Measurements from ENCODE around the gene ALPK3.

ALPK3 gene

DNA sequence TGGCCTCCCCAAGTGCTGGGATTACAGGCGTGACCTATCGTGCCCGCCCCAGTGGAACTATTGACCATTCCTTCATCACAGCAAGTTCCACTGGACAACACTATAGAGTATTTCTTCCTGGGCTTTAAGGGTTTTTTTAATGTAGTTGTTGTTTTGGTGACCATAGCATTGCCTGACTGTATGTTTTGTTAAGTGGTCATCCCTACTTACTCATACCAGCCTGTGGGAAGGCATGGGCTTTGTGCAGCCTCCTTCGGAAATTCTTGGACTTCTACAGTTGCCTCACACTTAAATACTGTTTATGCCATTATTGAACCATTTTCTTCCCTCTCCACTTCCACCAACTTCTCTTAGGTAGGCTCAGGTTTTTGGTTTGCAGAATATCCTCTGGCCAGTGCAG, 19.9 kb upstream of the ALPK3 start:
- in situ Hi-C loops (cut with HindIII; ENCODE audit: low pct_ligation_motif_present, low pct_unique_long_range_greater_than_20kb, low sequenced_read_pairs): no loop called here
- DNase-seq: no peak

DNA sequence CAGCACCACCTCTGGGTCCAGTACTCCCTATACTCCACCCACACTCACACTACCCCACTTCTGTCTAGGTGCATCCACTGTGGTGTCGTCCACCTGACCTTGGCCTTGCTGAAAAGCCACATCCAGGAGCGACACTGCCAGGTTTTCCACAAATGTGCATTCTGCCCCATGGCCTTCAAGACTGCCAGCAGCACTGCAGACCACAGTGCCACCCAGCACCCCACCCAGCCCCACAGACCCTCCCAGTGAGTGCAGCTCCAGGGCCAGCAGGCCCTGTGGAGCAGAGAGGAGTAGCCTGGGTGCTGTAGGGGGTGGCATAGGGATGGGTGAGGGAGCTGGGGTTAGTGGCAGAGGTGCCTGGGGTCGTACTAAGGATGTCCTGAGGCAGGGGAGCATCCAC, 19.4 kb upstream of the ALPK3 start:
- no peak for DNase-seq
- in situ Hi-C loops (cut with HindIII; ENCODE audit: low pct_ligation_motif_present, low pct_unique_long_range_greater_than_20kb, low sequenced_read_pairs): no loop called here

DNA sequence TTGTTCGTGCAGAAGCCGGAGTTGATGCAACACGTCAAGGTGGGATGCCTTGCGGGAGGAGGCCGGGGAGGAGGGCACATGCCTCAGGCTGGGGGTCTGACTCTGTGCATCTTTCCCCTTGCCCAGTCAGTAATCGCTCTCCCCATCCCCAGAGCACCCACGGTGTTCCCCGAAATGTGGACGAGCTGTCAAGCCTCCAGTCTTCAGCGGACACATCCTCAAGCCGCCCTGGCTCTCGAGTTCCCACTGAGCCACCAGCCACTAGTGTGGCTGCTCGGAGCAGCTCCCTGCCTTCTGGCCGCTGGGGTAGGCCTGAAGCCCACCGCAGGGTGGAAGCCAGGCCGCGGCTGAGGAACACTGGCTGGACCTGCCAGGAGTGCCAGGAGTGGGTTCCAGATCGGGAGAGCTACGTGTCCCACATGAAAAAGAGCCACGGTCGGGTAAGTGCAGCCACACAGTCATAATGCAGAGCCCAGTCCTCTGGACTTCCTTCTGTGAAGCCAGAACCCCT, 18.7 kb upstream of the ALPK3 start:
- in situ Hi-C loops (cut with HindIII; ENCODE audit: low pct_ligation_motif_present, low pct_unique_long_range_greater_than_20kb, low sequenced_read_pairs): no loop called here

DNA sequence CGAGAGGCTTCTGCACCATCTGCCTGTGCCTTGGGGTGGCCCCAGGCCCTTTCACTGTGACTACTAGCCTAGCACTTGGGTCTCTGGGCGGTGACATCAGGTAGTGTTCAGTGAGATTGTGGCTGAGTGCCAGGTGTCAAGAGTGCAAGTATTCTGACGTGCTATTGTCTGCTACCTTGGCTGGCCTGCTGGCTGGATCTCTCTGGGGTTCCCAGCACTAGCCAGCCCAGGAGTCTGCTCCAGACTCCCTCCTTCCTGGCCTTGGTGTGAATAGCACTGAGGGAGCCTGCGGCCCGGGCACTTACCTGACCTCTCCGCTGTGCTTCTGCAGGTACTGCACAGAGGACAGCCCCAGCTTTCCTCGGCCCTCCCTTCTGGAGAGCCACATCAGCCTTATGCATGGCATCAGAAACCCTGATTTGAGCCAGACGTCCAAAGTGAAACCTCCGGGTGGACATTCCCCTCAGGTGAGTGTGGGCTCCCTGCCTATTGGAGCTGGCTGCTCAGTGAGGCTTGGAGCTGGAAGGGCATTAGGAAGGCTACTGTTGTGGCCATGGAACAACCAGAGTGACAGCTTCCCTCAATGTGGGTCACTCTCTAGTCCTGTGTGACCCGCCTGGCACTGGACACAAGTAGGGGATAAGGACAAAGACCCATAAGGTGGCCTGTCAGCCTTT, 17.5 kb upstream of the ALPK3 start:
- no peak for DNase-seq
- in situ Hi-C loops (cut with HindIII; ENCODE audit: low pct_ligation_motif_present, low pct_unique_long_range_greater_than_20kb, low sequenced_read_pairs): no loop called here

More for the DNA sequence above, 18.7 kb upstream of the ALPK3 start:
- no peak for DNase-seq

DNA sequence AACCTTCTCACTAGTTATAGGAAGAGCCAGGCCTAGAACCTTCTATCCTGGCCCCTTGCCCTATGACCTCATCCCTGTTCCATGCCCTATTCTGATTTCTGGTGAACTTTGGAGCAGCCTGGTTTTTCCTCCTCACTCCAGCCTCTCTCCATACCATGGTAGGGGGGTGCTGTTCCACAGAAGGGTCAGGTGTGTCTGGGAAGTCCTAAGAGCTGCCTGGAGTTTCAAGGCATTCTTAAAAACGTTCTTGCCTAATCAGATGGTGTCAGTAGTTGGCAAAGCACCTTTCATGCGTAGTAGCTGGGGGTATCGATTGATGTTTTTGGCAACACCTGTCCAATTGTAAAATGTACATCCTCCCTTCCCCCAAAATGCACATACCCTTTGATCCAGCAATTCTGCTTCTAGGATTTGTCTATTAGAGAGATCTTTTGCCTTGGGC, 16.8 kb upstream of the ALPK3 start:
- no peak for DNase-seq
- in situ Hi-C loops (cut with HindIII; ENCODE audit: low pct_ligation_motif_present, low pct_unique_long_range_greater_than_20kb, low sequenced_read_pairs): no loop called here

DNA sequence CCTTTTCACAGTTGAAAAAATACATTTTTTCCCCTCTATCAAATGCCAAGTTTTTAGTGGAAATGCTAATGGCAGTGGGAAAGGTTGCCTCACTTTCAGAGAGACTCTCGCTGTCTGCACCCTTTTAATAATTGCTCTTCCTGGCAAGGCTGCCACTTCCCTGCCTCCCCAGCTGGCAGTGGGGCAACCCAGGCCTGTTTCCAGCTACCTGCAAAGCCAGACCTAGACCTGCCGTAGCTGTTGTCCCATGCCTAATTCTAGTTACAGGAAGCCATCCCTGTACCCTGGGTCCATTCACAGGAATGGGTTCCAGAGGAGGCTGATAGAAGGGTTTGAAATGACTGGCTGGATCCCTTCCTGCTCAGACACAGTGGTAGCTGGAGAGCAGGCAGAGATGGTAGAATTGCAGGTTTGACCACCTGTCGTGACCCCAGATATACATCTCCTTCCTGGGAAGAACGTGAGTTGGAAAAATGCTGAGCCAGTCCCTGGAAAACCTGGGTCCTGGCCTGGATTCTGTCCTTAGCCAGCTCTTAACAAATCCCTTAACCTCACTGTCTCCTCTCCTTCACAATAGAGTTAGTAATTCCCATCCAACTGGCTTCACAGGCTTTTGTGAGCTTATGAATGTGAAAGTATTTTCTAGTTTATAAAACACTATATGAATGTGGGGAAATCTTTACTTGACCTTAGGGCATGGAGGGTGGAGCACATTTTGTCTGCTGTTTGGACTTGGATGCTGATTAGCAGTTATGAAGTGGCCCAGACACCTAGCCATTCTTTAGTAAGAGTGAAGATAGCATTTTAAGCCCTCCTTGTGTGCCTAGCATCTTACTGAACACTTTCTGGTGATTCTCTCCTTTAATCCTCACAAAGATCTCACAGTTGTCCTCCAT, 12.9 kb upstream of the ALPK3 start:
- in situ Hi-C loops (cut with HindIII; ENCODE audit: low pct_ligation_motif_present, low pct_unique_long_range_greater_than_20kb, low sequenced_read_pairs): no loop called here
- DNase-seq: no peak

DNA sequence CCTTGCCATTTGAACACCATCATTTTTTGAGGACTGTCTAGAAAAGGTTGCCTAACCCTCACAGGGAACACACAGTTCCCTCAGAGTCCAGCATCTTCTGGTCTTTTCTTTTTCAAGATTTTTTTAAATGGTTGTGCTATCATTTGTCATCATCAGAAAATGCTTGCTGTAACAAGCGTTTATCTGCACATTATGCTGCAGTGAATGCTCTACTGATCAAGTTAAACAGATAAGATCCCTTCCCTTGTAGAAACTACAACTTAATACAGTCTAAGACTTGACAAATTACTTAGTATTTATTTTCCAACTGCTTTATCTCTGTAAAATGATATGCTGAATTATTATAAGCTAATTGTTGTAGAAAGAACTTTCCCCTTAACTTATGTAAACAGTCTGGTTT, 11.9 kb upstream of the ALPK3 start:
- in situ Hi-C loops (cut with HindIII; ENCODE audit: low pct_ligation_motif_present, low pct_unique_long_range_greater_than_20kb, low sequenced_read_pairs): no loop called here
- DNase-seq: no peak

DNA sequence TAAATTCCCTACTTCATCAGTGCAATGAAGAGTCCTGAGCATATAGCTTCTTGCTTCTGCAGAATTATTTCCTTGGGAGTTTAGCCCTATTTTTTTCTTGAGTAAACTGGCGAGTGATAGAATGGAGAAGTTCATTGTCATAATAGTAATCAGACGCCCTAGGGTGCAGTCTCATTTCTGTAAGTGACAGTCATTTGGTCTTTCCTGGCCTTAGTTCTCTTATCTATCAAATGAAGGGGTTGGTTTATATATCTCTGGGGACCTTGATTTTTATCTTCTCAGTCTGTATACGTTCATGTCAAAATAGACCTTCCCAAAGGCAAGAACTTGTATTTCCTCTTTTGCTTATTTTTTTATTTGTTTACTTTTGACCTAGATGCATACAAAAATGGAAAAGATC, 9.9 kb upstream of the ALPK3 start:
- no peak for DNase-seq
- in situ Hi-C loops (cut with HindIII; ENCODE audit: low pct_ligation_motif_present, low pct_unique_long_range_greater_than_20kb, low sequenced_read_pairs): no loop called here

DNA sequence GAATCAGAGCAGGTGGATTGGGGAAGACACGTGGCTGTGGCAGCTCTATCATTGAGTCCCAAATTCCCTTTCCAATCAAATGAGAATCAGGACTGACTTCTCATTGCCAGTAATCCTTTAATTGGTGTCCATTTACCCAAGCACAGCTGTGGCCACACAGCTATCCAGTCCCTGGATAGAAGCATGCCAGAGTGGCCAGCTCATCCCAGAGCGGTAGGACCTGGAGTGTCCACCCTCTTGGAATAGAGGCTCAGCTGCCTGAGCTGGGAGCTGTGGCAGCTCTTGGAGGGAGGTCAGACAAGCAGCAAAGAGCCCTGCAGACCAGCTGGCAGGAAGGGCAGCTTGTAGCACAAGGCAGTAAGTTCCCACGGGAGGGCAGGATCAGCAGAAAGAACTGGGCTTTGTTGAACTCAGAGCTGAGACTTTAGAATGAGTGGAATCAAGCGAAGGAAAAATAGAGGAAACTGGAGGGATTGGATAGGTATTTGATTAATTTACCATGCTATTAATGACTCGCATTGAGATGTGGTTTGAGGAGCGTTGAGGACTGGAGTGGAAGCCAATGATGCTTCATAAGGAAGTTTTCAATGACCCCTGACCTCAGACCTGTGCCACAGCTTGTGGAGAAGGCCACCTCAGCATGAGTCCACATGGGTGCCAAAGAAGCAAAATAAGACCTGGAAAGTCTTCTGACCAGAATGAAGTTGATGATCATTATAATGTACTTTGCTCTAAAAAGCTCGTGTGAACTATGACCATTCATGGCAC, 6.9 kb upstream of the ALPK3 start:
- in situ Hi-C loops (cut with HindIII; ENCODE audit: low pct_ligation_motif_present, low pct_unique_long_range_greater_than_20kb, low sequenced_read_pairs): no loop called here
- no peak for DNase-seq

DNA sequence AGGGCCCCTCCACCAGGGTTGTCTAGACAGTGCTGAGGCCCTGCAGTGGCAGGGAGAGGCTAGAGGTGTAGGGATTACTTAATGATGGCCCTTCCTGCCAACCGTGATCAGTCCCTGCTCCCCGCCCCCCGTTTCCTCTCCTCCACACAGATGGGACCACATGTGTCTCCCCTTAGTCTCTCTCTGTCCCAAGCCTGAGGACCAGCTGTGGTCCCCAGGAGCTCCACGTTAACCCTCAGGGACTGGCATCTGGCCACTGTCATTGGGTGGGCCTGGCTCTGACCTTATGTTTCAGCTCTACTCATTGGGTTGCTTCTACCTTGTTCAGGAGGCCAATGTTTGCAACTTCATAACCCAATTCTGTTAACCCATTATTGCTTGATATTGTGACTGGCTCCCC, 6.0 kb upstream of the ALPK3 start:
- in situ Hi-C loops (cut with HindIII; ENCODE audit: low pct_ligation_motif_present, low pct_unique_long_range_greater_than_20kb, low sequenced_read_pairs): no loop called here
- no peak for DNase-seq

DNA sequence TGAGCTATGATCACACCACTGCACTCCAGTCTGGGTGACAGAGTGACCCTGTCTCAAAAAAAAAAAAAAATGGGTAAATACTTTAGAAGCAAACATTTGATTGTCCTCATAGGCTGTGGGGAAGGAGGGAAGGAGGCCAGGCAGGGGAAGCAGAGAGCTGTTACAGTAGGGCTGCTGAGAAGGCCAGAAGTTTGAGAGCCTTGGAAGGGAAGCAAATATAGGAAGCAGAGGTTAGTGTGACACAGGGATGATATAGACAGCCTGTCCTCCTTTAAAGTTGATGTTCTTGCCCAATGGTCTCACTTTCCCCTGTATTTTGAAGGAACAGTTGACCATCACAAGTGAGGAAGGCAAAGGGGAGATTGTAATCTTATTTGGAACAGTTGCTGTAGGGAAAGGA, 5.3 kb upstream of the ALPK3 start:
- in situ Hi-C loops (cut with HindIII; ENCODE audit: low pct_ligation_motif_present, low pct_unique_long_range_greater_than_20kb, low sequenced_read_pairs): no loop called here
- no peak for DNase-seq

DNA sequence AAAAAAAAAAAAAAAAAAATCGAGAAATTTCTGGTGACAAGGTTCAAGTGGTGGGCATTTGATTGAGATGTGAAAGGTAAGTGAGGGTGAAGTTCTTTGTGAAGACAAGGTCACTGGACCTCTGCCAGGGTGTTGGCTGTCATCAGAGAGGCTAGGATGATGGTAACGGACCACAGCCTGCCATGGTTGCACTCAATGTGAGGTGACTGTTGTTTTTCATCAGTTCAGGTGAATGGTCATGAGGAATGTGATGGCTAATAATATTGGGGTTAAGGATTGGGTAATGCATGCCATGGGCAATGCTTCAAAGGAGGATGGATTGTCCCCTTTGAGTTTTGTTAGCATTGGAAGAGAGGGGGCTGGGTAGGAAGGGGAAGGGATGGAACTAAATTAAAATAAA, 4.3 kb upstream of the ALPK3 start:
- in situ Hi-C loops (cut with HindIII; ENCODE audit: low pct_ligation_motif_present, low pct_unique_long_range_greater_than_20kb, low sequenced_read_pairs): no loop called here
- no peak for DNase-seq

DNA sequence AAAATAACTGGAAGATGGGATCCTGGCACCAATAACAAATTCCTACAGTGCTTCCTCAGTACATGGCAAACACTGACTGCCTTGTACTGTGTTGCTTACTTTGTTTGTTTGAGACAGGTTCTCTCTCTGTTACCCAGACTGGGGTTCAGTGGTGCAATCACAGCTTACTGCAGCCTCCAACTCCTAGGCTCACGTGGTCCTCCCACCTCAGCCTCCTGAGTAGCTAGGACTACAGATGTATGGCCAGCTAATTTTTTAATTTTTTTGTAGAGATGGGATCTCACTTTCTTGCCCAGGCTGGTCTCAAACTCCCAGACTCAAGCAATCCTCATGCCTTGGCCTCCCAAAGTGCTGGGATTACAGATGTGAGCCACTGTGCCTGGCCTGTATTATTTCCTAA, 3.7 kb upstream of the ALPK3 start:
- no peak for DNase-seq
- in situ Hi-C loops (cut with HindIII; ENCODE audit: low pct_ligation_motif_present, low pct_unique_long_range_greater_than_20kb, low sequenced_read_pairs): no loop called here

DNA sequence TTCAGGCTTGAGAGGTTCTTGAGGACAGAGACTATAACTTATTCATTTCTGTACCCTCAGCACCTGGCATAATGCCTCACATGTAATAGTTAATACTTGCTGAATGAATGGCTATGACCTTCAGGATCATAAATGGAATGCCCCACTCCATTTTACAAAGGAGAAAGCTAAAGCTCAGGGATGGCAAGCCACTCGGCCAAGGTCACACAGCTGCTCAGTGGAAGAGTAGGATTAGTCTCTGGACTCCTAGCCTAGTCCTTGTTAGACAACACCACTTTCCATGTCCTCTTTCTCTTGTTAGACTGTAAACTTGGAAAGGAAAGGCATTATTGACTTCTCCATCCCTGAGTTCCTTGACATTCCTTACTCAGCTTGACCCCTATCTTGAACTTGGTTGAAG, 3.2 kb upstream of the ALPK3 start:
- no peak for DNase-seq
- in situ Hi-C loops (cut with HindIII; ENCODE audit: low pct_ligation_motif_present, low pct_unique_long_range_greater_than_20kb, low sequenced_read_pairs): no loop called here

DNA sequence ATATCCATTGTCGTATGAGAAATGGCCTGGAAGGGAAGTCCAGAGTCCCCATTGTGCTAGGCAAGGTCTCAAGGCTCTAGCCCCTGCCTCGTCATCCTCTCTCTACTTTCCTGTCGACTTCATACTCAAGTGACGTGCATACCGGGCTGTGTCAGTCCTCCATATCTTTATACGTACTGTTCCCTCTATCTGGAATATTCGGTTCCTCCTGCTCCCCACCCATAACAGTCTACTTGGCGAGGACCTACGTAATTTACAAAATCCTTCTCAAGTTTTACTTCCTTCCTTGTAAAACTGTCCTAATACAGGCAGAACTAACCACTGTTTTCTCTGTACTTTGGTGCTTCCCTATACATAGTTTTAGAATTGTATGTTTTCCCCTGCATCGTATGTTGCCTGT, 2.2 kb upstream of the ALPK3 start:
- no peak for DNase-seq
- in situ Hi-C loops (cut with HindIII; ENCODE audit: low pct_ligation_motif_present, low pct_unique_long_range_greater_than_20kb, low sequenced_read_pairs): no loop called here

DNA sequence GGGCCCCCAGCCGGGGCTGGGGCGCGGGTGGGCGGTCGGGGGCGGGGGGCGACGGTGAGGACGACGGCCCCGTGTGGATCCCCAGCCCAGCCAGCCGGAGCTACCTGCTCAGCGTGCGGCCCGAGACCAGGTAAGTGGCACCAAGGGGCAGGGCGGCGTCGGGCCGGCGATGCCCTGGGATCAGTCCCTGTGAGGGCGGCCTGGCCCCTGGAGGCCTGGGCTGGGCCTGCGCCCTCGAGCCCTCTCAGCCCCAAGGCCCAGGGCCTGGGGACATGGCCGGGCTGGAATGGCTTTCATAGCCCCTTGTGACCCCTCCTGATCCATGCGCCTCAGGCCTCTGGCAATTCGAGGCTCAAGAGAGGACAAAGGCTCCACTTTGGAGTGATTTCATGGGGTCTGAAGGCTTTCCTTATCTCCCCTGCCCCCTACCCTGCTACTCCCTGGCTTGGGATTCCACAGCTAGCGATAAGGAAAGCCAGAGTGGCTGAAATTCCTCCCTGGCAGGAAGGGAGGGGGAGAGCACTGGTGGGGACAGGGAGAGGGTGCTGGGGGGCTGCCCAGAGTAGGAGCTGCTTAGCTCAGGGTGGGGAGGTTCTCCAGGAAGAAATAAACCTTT, 418 bp downstream of the ALPK3 start:
- in situ Hi-C loops (cut with HindIII; ENCODE audit: low pct_ligation_motif_present, low pct_unique_long_range_greater_than_20kb, low sequenced_read_pairs): no loop called here
- no peak for DNase-seq

DNA sequence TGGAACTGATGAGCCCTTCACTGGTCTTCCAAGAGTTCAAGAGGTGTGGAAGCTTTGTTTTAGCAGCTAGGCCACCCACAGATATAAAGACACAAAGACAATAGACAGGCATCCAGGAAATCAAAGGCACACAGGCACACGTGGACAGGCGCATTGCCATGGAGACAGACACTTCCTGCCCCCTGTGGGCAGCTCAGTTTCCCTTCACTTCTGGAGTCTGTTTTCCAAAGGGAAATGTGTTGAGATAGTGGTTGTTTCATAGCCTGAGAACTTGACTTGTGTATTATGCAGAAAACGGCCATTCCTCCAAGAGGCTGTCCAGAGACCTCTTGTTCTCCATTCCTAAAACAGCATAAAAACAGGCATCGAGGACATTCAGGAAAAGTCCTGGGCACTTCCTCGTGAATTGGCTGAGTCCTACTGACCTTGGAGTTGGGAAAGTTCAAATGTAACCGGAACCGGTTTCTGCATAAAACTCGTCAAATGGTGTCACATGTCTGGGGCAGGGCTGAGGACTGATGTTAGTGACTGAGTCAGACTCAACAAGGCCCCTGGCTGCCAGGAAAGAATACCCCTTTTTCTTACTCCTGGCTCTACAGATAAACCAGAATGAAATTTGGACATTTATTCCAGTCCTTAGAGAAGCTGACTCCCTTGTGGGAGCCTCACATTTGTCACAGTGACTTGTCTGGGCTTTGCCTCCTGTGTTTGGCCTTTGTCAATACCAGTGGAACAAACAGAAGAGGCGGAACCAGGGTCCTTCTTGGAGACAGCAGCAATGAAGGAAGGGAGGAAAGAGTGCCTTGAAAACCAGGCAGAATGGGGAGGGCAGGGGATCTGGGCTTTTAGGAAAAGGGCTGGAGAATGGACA, 1.3 kb downstream of the ALPK3 start:
- in situ Hi-C loops (cut with HindIII; ENCODE audit: low pct_ligation_motif_present, low pct_unique_long_range_greater_than_20kb, low sequenced_read_pairs): no loop called here

DNA sequence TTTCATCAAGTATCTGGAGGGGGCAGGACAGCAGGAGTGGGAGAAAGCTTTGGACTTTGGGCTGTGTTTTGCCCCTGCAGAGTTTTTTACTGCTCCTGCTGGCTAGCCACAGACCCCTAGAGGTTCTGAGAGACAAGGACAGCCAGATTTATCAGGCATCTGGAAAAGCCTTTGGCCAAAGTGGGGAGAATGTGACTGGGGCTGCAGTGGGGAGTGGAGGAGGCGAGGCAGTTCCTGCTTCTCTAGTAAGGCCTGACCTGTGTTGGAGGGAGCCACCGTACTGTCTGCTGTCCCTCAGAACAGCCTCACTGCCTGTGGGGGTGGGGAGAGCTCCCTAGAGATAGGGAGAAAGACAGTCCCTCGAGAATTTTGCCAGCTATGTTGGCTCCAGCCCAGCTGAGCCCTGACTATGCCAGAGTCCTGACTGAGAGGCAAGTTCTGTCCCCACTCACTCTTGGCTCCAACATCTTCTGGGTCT, 2.2 kb downstream of the ALPK3 start:
- no peak for DNase-seq
- in situ Hi-C loops (cut with HindIII; ENCODE audit: low pct_ligation_motif_present, low pct_unique_long_range_greater_than_20kb, low sequenced_read_pairs): no loop called here

More for the DNA sequence above, 1.3 kb downstream of the ALPK3 start:
- no peak for DNase-seq

All from ACHN (cell line).